ENCODE data around the gene KRTAP10-7.

DNA sequence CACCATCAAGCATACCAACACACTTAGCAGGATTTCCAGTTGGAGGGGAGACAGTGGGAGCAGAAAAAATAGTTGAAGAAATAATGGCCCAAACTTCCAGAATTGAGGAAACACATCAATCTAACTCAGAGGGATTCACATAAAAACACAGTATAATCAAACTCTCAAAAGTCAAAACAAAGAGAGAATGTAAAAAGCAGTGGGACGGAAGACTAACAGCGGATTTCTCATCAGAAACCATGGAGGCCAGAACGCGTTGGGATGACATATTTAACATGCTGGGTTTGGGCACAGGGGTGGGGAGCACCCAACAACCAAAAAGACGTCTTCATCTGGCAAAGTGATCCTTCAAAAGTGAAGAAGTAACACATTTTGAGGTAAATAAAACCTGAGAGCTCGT is 19.5 kb downstream of the KRTAP10-7 start:
- TF ChIP-seq, protein P1, sequence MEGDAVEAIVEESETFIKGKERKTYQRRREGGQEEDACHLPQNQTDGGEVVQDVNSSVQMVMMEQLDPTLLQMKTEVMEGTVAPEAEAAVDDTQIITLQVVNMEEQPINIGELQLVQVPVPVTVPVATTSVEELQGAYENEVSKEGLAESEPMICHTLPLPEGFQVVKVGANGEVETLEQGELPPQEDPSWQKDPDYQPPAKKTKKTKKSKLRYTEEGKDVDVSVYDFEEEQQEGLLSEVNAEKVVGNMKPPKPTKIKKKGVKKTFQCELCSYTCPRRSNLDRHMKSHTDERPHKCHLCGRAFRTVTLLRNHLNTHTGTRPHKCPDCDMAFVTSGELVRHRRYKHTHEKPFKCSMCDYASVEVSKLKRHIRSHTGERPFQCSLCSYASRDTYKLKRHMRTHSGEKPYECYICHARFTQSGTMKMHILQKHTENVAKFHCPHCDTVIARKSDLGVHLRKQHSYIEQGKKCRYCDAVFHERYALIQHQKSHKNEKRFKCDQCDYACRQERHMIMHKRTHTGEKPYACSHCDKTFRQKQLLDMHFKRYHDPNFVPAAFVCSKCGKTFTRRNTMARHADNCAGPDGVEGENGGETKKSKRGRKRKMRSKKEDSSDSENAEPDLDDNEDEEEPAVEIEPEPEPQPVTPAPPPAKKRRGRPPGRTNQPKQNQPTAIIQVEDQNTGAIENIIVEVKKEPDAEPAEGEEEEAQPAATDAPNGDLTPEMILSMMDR (IDR thresholded peaks at IDR 0.05; ENCODE audit: low read length): no peak
- TF ChIP-seq EZH2 (optimal IDR thresholded peaks at IDR 0.05; ENCODE audit: low read depth, low read length) (no peak), EZH2phosphoT487 (IDR thresholded peaks at IDR 0.05; ENCODE audit: low read length) (no peak)
